Mesendoderm (in vitro differentiated cells): ENCODE measurements around the gene ADIPOR2.
"Not testable (repeated sequence)": the region's sequence is repeated elsewhere in the genome, so short reads cannot be mapped to it uniquely, and the experiment has no call there.

Source experiments
- DNase-seq: peaks from one replicate; pipeline ENCODE4 v3.0.0; 2013
- H2AK5ac ChIP-seq: 2 replicates; pipeline ENCODE4 v1.6.1; 2013; ENCODE audit warnings: low read length, inconsistent platforms
- H2BK120ac ChIP-seq: 2 replicates; pipeline ENCODE4 v1.6.1; 2013; ENCODE audit warnings: low read depth, mild to moderate bottlenecking, low read length, moderate library complexity, mixed read lengths
- H2BK15ac ChIP-seq: replicated peaks from 2 replicates; pipeline ENCODE4 v1.6.1; 2013; ENCODE audit warnings: low read depth, mild to moderate bottlenecking, moderate library complexity
- H2BK5ac ChIP-seq: 2 replicates; pipeline ENCODE4 v1.6.1; 2013; ENCODE audit warnings: low read length, inconsistent platforms
- H3K18ac ChIP-seq: 2 replicates; pipeline ENCODE4 v1.6.1; 2013; ENCODE audit warnings: mild to moderate bottlenecking, low read length, mixed read lengths
- H3K23ac ChIP-seq: one replicate; pipeline ENCODE4 v1.6.1; 2013; ENCODE audit warnings: low read length
- H3K27ac ChIP-seq: 2 replicates; pipeline ENCODE4 v1.5.1; 2013; ENCODE audit warnings: low read depth, mild to moderate bottlenecking, inconsistent platforms, low read length, moderate library complexity
- H3K27me3 ChIP-seq: 2 replicates; pipeline ENCODE4 v1.6.1; 2013; ENCODE audit warnings: low read length, control low read depth, mild to moderate bottlenecking, inconsistent platforms; ENCODE audit not compliant: insufficient read depth, poor library complexity
- H3K36me3 ChIP-seq: 2 replicates; pipeline ENCODE4 v1.6.1; 2013; ENCODE audit warnings: low read length, inconsistent platforms; ENCODE audit not compliant: control insufficient read depth, insufficient read depth
- H3K4ac ChIP-seq: one replicate; pipeline ENCODE4 v1.6.1; 2013; ENCODE audit warnings: low read depth, mild to moderate bottlenecking, low read length, moderate library complexity
- H3K4me1 ChIP-seq: 2 replicates; pipeline ENCODE4 v1.6.1; 2013; ENCODE audit warnings: low read depth, low read length, inconsistent platforms; ENCODE audit not compliant: control insufficient read depth
- H3K4me2 ChIP-seq: 2 replicates; pipeline ENCODE4 v1.6.1; 2013; ENCODE audit warnings: low read length
- H3K4me3 ChIP-seq: 2 replicates; pipeline ENCODE4 v1.5.1; 2013; ENCODE audit warnings: mild to moderate bottlenecking, low read length
- H3K56ac ChIP-seq: one replicate; pipeline ENCODE4 v1.6.1; 2013; ENCODE audit warnings: low read length
- H3K79me1 ChIP-seq: 2 replicates; pipeline ENCODE4 v1.6.1; 2013; ENCODE audit warnings: low read length, inconsistent platforms
- H3K79me2 ChIP-seq: 2 replicates; pipeline ENCODE4 v1.6.1; 2013; ENCODE audit warnings: mild to moderate bottlenecking, low read length; ENCODE audit not compliant: control insufficient read depth, insufficient read depth
- H3K9ac ChIP-seq: 2 replicates; pipeline ENCODE4 v1.6.1; 2013; ENCODE audit warnings: low read length, inconsistent platforms
- H4K5ac ChIP-seq: one replicate; pipeline ENCODE4 v1.6.1; 2013; ENCODE audit warnings: low read length
- H4K8ac ChIP-seq: one replicate; pipeline ENCODE4 v1.6.1; 2013; ENCODE audit warnings: low read depth, mild to moderate bottlenecking, control low read depth, low read length, moderate library complexity
- WGBS: extraction: QIAGEN DNeasy Blood & Tissue Kit; methylation state at CpG from one replicate; pipeline ENCODE4 v1.1.7; 2013; ENCODE audit warnings: low lambda C conversion rate, missing lambda C conversion rate; ENCODE audit not compliant: insufficient coverage; ENCODE audit errors: extremely low coverage; 5-methylcytosine and 5-hydroxymethylcytosine counted together

The ADIPOR2 gene

GRCh38 chr12:1724250-1724649, 33.4 kb downstream of the ADIPOR2 start:
- H3K18ac ChIP-seq, result no peak overlapping the region
- DNase-seq, result no peak
- no peak overlapping the region for H3K4me3 ChIP-seq
- H3K79me1 ChIP-seq, result peaks cover 13% of the 10 kb centered on the region
- peaks cover 23% of the 10 kb centered on the region for H3K79me2 ChIP-seq
- no peak overlapping the region for H3K56ac ChIP-seq
- no peak overlapping the region for H3K27ac ChIP-seq
- H3K23ac ChIP-seq, result no peak overlapping the region
- H2BK5ac ChIP-seq, result no peak overlapping the region
- no peak overlapping the region for H4K5ac ChIP-seq
- no peak overlapping the region for H3K4ac ChIP-seq
- no peak overlapping the region for H3K4me2 ChIP-seq
- H2BK15ac ChIP-seq, result no peak overlapping the region
- H2AK5ac ChIP-seq, result no peak overlapping the region
- peaks cover 8% of the 10 kb centered on the region for H3K4me1 ChIP-seq
- no peak overlapping the region for H3K9ac ChIP-seq
- H2BK120ac ChIP-seq, result no peak overlapping the region
- H3K27me3 ChIP-seq, result no peaks in the 10 kb centered on the region
- WGBS, result no CpG with 5 or more reads among the region's 3 CpGs
- no peak overlapping the region for H4K8ac ChIP-seq
- no peaks in the 10 kb centered on the region for H3K36me3 ChIP-seq

- Histone ChIP-seq H4K5ac (no peak overlapping the region), H3K18ac (no peak overlapping the region), H3K4me3 (no peak overlapping the region), H4K8ac (no peak overlapping the region), H3K27me3 (no peaks in the 10 kb centered on the region), H2AK5ac (no peak overlapping the region), H3K9ac (no peak overlapping the region), H3K79me1 (peaks cover 14% of the 10 kb centered on the region), H3K4me2 (no peak overlapping the region), H3K23ac (no peak overlapping the region), H2BK5ac (no peak overlapping the region), H3K4ac (no peak overlapping the region), H3K4me1 (peaks cover 5% of the 10 kb centered on the region), H3K79me2 (peaks cover 23% of the 10 kb centered on the region), H3K36me3 (no peaks in the 10 kb centered on the region), H2BK120ac (no peak overlapping the region), H3K27ac (no peak overlapping the region), H3K56ac (no peak overlapping the region), H2BK15ac (no peak overlapping the region)
- no CpG with 5 or more reads among the region's 3 CpGs for whole genome bisulfite sequencing
- DNase-seq, result no peak
Observed at GRCh38 chr12:1726753-1727152, 35.9 kb downstream of the ADIPOR2 start.

GRCh38 chr12:1728824-1729223, 38.0 kb downstream of the ADIPOR2 start:
- Histone ChIP-seq H3K23ac (no peak overlapping the region), H3K79me1 (peaks cover 6% of the 10 kb centered on the region), H2BK5ac (no peak overlapping the region), H3K56ac (no peak overlapping the region), H2AK5ac (no peak overlapping the region), H3K9ac (no peak overlapping the region), H3K4me2 (no peak overlapping the region), H3K4ac (no peak overlapping the region), H3K79me2 (peaks cover 13% of the 10 kb centered on the region), H4K8ac (no peak overlapping the region), H3K18ac (no peak overlapping the region), H2BK15ac (no peak overlapping the region), H3K4me1 (no peaks in the 10 kb centered on the region), H4K5ac (no peak overlapping the region), H3K27me3 (no peaks in the 10 kb centered on the region), H3K27ac (no peak overlapping the region), H3K36me3 (no peaks in the 10 kb centered on the region), H3K4me3 (no peak overlapping the region), H2BK120ac (no peak overlapping the region)
- no peak for DNase-seq
- WGBS, result no CpG with 5 or more reads among the region's 1 CpG

GRCh38 chr12:1731019-1731687, 40.3 kb downstream of the ADIPOR2 start:
- H2BK15ac ChIP-seq, result no peak overlapping the region
- no peak overlapping the region for H3K56ac ChIP-seq
- no peaks in the 10 kb centered on the region for H3K36me3 ChIP-seq
- no peak overlapping the region for H2BK5ac ChIP-seq
- no peak overlapping the region for H4K8ac ChIP-seq
- H4K5ac ChIP-seq, result no peak overlapping the region
- H3K79me2 ChIP-seq, result peaks cover 10% of the 10 kb centered on the region
- H3K4me2 ChIP-seq, result no peak overlapping the region
- no peak for DNase-seq
- no peaks in the 10 kb centered on the region for H3K4me1 ChIP-seq
- H3K27ac ChIP-seq, result no peak overlapping the region
- no peak overlapping the region for H3K4ac ChIP-seq
- no peak overlapping the region for H3K9ac ChIP-seq
- no CpG with 5 or more reads among the region's 11 CpGs for WGBS
- no peak overlapping the region for H2AK5ac ChIP-seq
- peaks cover 6% of the 10 kb centered on the region for H3K79me1 ChIP-seq
- H3K23ac ChIP-seq, result no peak overlapping the region
- no peak overlapping the region for H3K18ac ChIP-seq
- H2BK120ac ChIP-seq, result no peak overlapping the region
- no peak overlapping the region for H3K4me3 ChIP-seq
- H3K27me3 ChIP-seq, result no peaks in the 10 kb centered on the region

- H2BK120ac ChIP-seq, H3K23ac ChIP-seq, H3K4me2 ChIP-seq, H3K36me3 ChIP-seq, H3K4me1 ChIP-seq, H3K4me3 ChIP-seq, H4K5ac ChIP-seq, H3K9ac ChIP-seq, H2AK5ac ChIP-seq, H3K18ac ChIP-seq, H3K79me1 ChIP-seq, H2BK5ac ChIP-seq, H2BK15ac ChIP-seq, DNase-seq, H3K56ac ChIP-seq, H3K27ac ChIP-seq, H4K8ac ChIP-seq, H3K4ac ChIP-seq, H3K27me3 ChIP-seq: not testable (repeated sequence)
- no CpG with 5 or more reads among the region's 10 CpGs for WGBS
- peaks cover 10% of the 10 kb centered on the region for H3K79me2 ChIP-seq
Observed at GRCh38 chr12:1731688-1732078, 40.8 kb downstream of the ADIPOR2 start.

- Histone ChIP-seq H4K8ac (no peak overlapping the region), H3K4me2 (no peak overlapping the region), H3K4ac (no peak overlapping the region), H3K4me1 (no peaks in the 10 kb centered on the region), H2BK15ac (no peak overlapping the region), H3K56ac (no peak overlapping the region), H3K23ac (no peak overlapping the region), H3K79me1 (peaks cover 1% of the 10 kb centered on the region), H3K18ac (no peak overlapping the region), H2BK5ac (no peak overlapping the region), H3K36me3 (no peaks in the 10 kb centered on the region), H3K4me3 (no peak overlapping the region), H3K79me2 (peaks cover 16% of the 10 kb centered on the region), H3K27ac (no peak overlapping the region), H2AK5ac (no peak overlapping the region), H3K27me3 (no peaks in the 10 kb centered on the region), H4K5ac (no peak overlapping the region), H3K9ac (no peak overlapping the region), H2BK120ac (no peak overlapping the region)
- no CpG with 5 or more reads among the region's 1 CpG for WGBS
- DNase-seq, result no peak
Observed at GRCh38 chr12:1732914-1733313, 42.0 kb downstream of the ADIPOR2 start.
